Measurements from ENCODE around the gene SRSF3. TPM values are rescaled to one million over a fixed set of nuclear protein-coding genes. Genes with fewer than 3 reads are reported as not detected.

Gene SRSF3
- total RNA-seq, 2 donors from 2014 or later, result 493 to 536 TPM

DNA sequence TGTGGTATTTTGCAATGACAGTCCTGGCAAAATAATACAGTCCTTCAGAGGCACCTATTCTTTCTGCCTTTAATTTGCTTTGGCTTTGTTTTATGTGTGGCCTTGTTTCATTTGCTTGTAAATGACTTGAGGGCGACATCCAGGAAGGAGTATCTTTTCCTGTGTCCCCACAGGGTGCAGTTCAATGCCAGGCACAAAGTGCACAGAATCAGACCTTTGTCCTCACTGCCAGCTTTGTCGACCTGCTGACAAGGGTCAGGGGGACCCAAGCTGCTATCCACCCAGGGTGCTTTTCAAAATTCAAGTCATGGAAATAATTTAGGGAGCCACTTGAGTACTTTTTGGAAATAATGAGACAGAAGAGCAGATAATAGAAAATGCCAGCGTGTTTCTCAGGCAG lies 47.4 kb downstream of the SRSF3 start:
- no peaks in the 10 kb centered on the region for H3K9me3 Mint-ChIP-seq
- no peak overlapping the region for H3K9ac ChIP-seq (ENCODE audit: extremely low read depth, low read length, poor library complexity, severe bottlenecking)
- DNase-seq, result no peak
- no peaks in the 10 kb centered on the region for H3K36me3 Mint-ChIP-seq (ENCODE audit: low read depth)
- 71 to 78% methylated on average over 2 to 3 of the region's 3 CpGs for WGBS, 2 experiments (ENCODE audit: insufficient coverage in 1 of 2, insufficient read length in 1 of 2)
- H3K9me3 ChIP-seq (ENCODE audit: control insufficient read depth, low read length), result no peaks in the 10 kb centered on the region
- H3K27ac ChIP-seq (ENCODE audit: low read depth, low read length), result no peak overlapping the region
- no peak overlapping the region for H3K27ac Mint-ChIP-seq
- H3K27me3 ChIP-seq (ENCODE audit: control insufficient read depth, insufficient read depth, low read length, poor library complexity, severe bottlenecking), result no peaks in the 10 kb centered on the region
- H3K4me1 ChIP-seq (ENCODE audit: control insufficient read depth, insufficient read depth, low read length), result no peaks in the 10 kb centered on the region
- H3K4me3 Mint-ChIP-seq, result no peak overlapping the region
- peaks cover 3% of the 10 kb centered on the region for H3K4me1 Mint-ChIP-seq
- peaks cover 10% of the 10 kb centered on the region for H3K27me3 Mint-ChIP-seq (ENCODE audit: insufficient read depth)
- H3K36me3 ChIP-seq (ENCODE audit: control insufficient read depth, insufficient read depth, low read length), result no peaks in the 10 kb centered on the region
- TF ChIP-seq, protein P1, sequence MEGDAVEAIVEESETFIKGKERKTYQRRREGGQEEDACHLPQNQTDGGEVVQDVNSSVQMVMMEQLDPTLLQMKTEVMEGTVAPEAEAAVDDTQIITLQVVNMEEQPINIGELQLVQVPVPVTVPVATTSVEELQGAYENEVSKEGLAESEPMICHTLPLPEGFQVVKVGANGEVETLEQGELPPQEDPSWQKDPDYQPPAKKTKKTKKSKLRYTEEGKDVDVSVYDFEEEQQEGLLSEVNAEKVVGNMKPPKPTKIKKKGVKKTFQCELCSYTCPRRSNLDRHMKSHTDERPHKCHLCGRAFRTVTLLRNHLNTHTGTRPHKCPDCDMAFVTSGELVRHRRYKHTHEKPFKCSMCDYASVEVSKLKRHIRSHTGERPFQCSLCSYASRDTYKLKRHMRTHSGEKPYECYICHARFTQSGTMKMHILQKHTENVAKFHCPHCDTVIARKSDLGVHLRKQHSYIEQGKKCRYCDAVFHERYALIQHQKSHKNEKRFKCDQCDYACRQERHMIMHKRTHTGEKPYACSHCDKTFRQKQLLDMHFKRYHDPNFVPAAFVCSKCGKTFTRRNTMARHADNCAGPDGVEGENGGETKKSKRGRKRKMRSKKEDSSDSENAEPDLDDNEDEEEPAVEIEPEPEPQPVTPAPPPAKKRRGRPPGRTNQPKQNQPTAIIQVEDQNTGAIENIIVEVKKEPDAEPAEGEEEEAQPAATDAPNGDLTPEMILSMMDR (conservative IDR thresholded peaks at IDR 0.05), result no peak
- no peak overlapping the region for H3K4me3 ChIP-seq (ENCODE audit: low read length)

DNA sequence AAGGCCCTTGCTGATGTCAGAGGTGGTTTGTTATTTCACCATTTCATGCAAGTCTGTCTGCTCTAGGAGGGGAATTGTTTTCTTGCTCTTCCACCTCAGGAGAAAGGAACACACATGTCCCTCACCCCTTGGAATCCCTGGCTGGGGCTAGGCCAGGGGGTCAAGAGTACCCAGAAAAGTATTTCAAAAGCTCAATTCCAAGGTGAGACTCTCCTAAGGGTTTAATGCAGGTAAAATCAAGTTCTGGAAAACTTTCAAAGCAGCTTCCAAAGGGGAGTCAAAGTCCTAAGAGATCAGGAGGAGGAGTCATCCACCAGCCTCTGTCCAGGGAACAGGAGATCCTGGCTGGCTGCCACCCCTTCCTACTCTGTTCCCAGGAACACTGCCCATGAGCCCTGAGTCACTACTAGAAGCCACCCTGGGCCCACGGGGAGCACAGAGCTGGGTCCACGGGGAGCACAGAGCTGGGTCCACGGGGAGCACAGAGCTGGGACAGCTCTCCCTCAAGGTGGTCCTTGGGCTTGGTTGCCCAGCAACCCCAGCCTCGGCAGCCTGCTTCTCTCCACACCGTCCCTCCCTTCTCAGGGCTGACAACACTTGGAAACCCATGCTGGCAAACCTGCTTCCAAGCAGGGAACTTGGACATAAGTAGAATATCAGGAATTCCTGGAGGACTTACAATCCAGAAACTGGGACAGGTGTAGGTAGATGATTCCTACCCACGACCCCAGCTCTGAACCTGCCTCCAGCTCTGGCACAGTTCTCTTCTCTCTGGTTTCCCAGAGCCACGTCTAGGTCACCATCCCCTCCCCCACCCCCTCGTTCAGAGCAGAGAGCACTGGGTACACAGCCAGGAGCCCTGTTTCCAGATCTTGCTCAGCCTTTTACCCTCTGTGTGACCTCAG lies 49.0 kb downstream of the SRSF3 start:
- Histone ChIP-seq H3K4me1 (ENCODE audit: control insufficient read depth, insufficient read depth, low read length) (no peaks in the 10 kb centered on the region), H3K9ac (ENCODE audit: extremely low read depth, low read length, poor library complexity, severe bottlenecking) (no peak overlapping the region), H3K4me3 (ENCODE audit: low read length) (no peak overlapping the region), H3K27ac (ENCODE audit: low read depth, low read length) (no peak overlapping the region), H3K9me3 (ENCODE audit: control insufficient read depth, low read length) (no peaks in the 10 kb centered on the region), H3K36me3 (ENCODE audit: control insufficient read depth, insufficient read depth, low read length) (no peaks in the 10 kb centered on the region), H3K27me3 (ENCODE audit: control insufficient read depth, insufficient read depth, low read length, poor library complexity, severe bottlenecking) (peaks cover 7% of the 10 kb centered on the region)
- H3K9me3 Mint-ChIP-seq, result no peaks in the 10 kb centered on the region
- WGBS, 2 experiments (ENCODE audit: insufficient coverage in 1 of 2, insufficient read length in 1 of 2), result 69 to 79% methylated on average over 2 to 8 of the region's 8 CpGs
- DNase-seq, result no peak
- peaks cover 13% of the 10 kb centered on the region for H3K27me3 Mint-ChIP-seq (ENCODE audit: insufficient read depth)
- no peak overlapping the region for H3K4me3 Mint-ChIP-seq
- no peaks in the 10 kb centered on the region for H3K36me3 Mint-ChIP-seq (ENCODE audit: low read depth)
- peaks cover 3% of the 10 kb centered on the region for H3K4me1 Mint-ChIP-seq
- TF ChIP-seq, protein P1 (conservative IDR thresholded peaks at IDR 0.05), result no peak
- no peak overlapping the region for H3K27ac Mint-ChIP-seq

DNA sequence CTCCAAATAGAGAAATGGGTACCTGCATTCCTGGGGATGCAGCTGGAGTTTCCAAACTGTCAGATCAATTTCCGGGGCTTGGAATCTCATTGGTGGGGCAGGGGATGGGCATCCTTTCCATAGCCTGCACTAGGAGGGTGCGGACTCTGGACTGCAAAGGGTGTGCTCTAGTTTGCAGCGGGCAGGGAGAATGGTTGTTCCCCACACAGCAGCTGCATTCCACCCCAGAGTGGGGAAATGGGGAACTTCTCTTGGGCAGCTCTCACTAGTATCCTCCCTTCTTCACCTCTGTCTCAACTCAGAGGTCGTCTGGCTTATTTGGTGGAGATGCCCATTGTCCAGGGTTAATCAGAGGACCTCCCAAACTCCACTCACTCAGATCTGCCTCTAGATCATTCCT lies 49.8 kb downstream of the SRSF3 start:
- TF ChIP-seq, protein P1 (conservative IDR thresholded peaks at IDR 0.05), result no peak
- no peak for DNase-seq
- no peaks in the 10 kb centered on the region for H3K36me3 ChIP-seq (ENCODE audit: control insufficient read depth, insufficient read depth, low read length)
- H3K27me3 ChIP-seq (ENCODE audit: control insufficient read depth, insufficient read depth, low read length, poor library complexity, severe bottlenecking), result peaks cover 11% of the 10 kb centered on the region
- Mint-ChIP-seq H3K4me1 (peaks cover 3% of the 10 kb centered on the region), H3K4me3 (no peak overlapping the region), H3K27me3 (ENCODE audit: insufficient read depth) (peaks cover 20% of the 10 kb centered on the region), H3K36me3 (ENCODE audit: low read depth) (no peaks in the 10 kb centered on the region), H3K27ac (no peak overlapping the region), H3K9me3 (no peaks in the 10 kb centered on the region)
- no peaks in the 10 kb centered on the region for H3K4me1 ChIP-seq (ENCODE audit: control insufficient read depth, insufficient read depth, low read length)
- H3K27ac ChIP-seq (ENCODE audit: low read depth, low read length), result no peak overlapping the region
- 92 to 100% methylated on average over 1 to 4 of the region's 4 CpGs for WGBS, 2 experiments (ENCODE audit: insufficient coverage in 1 of 2, insufficient read length in 1 of 2)
- no peaks in the 10 kb centered on the region for H3K9me3 ChIP-seq (ENCODE audit: control insufficient read depth, low read length)
- no peak overlapping the region for H3K9ac ChIP-seq (ENCODE audit: extremely low read depth, low read length, poor library complexity, severe bottlenecking)
- no peak overlapping the region for H3K4me3 ChIP-seq (ENCODE audit: low read length)
